GM19025 (cell line): ENCODE data around the gene CELF2.
A peak's percentile ranks its signal among the peaks of the same experiment; 100 is the strongest.

Source experiments
- ATAC-seq: cut with Tn5 transposase; IDR thresholded peaks from one replicate; pipeline ENCODE4 v1.9.1; 2021; ENCODE audit warnings: mild to moderate bottlenecking, low read depth, moderate library complexity; ENCODE audit not compliant: unreplicated experiment

The CELF2 gene

DNA sequence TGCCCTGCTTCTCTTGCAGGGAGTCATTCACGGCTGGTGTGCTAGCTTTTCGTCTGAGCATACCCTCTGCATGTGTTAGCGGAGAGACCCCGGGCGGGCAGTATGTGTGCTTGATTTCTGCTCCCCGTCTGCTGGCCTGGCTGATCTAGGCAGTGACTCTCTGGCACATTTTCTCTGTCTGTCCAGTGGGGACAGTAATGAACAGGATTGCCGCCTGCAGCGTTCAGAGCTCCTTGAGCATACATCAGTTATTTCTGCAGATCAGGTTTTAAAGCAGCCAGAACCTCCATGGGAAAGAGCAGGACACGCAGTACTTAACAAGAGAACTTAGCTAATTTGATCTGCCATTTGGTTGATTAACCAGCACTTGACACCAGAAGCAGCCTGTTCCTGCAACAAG lies 242.5 kb downstream of the CELF2 start:
- ATAC-seq: no peak

DNA sequence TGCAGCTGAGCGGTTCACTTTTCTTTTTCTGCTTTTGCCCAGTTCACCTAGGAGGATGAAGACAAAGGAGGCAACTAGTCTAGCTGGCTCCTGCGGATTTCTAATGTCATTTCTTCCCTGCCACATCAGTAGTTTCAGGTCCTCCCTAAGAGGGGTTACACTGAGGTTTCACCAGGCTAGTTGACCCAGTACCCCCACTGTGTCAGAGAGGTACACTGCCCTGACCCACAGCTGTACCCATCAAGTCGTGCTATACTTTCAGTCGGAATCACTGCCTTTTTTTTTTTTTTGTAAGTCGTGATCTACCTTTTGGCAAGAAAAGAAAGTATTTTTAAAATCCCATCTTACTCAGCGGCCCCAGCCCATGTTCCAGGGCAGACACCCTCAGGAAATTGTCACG lies 243.5 kb downstream of the CELF2 start:
- ATAC-seq: no peak

DNA sequence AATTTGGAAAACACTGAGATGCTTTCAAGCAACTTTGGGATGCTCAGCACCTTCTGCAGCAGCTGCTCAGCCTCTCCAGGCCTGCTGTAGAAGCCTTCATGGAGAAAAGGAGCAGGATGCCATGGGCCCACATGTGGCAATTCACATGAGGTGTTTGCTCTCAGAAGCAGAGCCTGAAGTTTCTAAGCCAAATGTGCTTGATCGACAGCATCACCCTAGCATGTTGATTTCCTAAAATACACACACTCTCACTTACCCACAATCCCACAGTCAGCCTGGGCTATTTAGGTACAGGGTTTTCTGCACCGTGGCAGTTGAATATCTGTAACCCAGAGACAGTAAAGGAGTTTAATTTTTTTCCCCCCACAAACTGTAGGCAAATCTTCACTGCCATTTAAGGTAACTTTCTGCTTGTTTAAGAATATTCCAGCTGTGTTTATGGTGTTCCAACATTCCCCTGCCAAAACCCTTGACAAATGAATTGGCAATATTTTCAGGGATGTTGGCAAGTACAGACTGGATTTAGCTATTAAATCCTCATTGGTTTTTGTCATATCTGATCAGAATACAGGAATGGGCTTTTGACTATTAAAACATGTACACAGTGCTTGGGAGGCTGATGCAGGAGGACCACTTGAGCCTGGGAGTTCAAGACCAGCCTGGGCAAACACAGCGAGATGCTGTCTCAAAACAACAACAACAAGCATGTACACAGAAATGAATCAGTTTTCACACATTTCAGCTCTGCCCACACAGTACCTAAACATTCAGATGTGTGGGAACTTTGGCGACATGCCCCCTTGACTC lies 244.2 kb downstream of the CELF2 start:
- no peak for ATAC-seq

DNA sequence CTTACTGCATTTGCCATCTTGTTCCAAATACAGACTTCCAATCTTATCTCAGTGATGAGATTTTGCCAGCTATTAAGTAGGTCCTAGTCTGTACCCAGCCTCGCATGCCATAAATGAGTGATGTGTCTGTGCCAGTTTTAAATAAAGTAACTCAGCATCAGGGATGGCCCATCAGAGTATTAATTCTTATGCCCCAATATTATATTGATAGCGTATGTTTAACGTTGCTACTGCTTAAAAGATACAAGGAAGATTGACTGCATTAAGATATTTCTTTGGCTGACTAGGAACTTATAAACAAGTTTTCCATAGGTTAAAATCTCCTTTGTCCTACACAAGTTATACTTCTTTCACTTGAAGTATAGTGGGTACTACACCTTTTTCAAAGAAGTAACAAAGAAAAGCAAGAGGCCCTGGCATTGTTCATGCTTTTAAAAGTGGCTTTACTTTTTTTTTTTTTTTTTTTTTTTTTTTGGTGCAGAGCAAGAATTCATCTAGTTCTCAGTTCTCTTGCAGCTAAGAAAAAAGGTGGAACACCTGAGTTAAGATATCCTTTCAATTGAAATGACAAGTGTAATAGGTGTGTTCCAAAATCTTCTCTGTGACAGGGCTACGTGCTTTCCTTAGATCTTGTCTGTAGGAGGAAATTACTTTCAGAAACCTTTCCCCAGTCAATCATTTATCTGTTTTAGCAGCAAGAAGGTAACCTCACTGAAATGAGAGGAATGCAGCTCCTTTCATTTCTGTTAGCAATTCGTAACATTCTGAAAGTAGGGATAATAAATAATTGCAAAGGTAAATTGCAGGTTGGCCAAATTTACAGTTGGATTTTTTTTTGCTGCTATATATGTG lies 245.0 kb downstream of the CELF2 start:
- ATAC-seq: no peak

DNA sequence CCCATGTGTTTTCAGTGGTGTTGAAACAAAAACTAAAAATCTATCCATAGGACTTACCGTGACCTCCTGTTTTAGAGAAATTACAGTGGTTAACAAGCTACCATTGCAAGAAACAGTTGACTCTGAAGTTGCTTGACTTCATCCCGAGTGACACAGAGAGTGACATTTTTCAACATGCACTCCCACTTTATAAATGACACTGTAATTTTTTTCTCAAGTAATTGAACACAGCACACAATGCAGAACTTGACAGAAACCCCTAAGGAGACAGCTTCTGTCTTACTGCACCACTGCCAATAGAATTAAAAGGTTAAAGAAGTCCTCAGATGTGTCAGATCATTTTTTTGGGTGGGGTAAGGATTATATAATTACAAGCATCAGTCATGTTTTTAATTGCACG lies 246.1 kb downstream of the CELF2 start:
- no peak for ATAC-seq

DNA sequence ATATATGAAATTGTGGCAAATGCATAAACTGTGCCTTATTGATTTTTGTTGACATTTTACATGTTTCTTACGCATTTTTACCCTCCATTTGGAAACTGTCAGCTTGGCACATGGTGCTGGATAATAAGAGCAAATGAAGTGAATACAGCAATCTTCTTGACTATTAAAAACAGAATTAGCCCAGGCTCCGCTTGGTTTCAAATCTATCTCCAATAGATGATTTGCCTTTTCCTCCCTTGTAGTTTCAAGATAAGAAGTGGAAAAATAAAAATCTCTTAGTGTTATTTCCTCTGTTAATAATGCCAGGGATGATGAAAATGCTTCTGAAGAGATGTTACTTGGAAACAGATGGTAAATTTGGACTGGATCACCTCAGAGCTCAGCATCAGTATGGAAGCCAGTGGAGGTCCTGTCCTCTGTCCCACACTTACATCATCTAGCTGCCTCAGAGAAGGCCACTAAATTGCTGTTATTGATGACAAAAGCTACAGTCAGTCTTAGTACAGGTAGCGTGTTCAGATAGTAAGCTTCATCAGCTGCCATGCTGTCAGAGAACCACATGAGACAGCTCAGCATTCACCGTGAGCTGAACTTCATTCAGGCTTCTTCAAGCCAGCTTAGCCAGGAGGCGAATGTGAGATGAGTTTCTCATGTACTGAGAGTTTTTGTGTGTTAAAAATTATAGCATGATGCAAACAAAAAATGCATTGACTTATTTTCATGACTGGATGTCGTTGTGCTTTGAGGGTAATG lies 246.8 kb downstream of the CELF2 start:
- ATAC-seq: no peak

DNA sequence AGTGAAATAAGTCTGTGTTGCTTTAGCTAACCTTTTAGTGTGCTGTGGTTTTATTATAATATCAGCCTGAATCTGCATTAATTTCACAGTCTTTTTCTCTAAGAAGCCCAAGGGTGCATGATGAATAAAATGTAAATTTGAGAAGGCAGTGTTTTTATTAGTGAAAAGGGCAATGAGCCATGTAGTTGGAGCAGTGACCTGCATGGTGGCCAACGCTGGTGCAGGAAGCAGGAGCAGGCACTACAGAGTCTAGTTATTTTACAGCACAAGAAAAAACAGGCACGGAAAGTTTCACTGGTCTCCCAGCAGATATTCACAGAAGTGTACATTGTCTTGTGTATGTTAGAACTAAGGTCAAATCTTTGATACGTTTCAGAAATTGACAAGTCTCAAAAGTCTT lies 247.8 kb downstream of the CELF2 start:
- no peak for ATAC-seq

DNA sequence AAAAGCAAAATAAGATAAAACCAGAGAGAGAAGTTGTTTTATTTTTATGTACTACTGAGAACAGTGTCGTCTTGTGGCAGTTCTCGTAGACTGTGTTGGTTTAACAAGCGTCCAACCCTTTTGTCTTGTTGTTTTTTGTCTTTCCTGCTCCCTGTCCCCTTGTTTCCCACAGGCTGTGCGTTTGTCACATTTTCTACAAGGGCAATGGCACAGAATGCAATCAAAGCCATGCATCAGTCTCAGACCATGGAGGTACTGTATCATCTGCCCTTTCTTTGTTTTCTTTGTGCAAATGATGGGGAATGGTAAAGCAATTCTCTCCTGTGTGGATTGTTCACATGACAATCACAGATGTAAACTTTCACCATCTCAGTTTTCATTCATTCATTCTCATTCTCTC lies 248.8 kb downstream of the CELF2 start:
- ATAC-seq: no peak

DNA sequence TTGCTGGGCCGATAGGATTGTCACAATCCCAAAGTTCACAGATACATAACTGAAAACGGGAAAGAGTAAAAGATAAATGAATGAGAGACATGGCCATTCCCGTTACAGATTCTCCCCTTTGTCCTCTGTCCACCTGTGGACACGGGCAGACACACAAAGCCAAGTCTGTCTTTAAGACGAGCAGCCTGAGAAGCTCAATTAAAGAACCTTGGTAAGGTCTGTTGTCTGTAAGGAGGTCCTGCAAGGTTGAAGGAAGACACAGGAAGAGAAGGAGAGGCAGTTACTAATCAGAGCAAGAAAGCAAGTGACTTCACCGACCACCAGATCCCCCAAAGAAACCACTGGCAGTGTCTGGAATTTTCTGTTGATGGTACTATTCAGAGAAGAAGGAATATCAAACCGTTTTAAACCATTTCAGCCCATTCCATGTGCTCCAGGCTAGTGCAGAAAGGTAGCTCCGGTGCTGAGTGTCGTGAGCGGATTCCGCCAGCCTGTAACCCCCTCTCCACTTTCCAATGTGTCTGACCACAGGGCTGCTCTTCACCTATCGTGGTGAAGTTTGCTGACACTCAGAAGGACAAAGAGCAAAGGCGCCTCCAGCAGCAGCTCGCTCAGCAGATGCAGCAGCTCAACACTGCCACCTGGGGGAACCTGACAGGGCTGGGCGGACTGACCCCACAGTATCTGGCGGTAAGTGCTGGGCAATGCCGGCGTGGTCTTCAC lies 252.6 kb downstream of the CELF2 start:
- ATAC-seq: peak; percentile 77

DNA sequence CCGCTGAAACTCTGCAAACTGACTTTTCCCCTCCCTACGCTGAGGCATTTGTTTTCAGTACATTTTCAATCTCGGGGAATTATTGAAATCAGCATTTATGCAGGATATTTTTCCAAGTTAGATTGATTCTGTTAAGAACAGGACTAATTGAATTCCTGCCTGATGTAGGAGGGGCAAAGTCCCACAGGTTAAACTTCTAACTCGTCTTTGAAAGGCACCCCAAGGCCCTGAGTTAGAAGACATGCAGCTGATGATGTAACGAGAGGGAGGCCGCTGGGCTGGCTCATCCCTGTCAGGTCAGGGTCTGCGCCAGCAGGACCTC lies 253.1 kb downstream of the CELF2 start:
- ATAC-seq: no peak

DNA sequence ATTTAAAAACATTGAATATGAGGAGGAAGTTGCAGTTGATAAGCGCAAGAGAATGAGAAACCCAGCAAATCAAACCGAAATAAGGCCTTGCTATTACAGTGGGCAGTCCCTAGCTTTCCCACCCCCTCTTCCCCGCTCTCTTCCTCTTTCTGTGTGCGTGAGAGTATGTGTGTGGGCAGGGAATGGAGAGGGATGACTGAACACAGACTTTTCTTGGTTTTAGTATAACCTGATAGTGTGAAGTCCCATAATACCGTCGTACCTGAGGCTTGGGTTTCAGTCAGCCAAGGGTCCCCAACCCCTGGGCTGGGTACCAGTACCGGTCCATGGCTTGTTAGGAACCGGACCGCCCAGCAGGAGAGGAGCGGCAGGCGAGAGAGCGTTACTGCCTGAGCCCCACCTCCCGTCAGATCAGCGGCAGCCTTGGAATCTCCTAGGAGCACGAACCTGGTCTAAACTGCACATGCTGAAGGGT lies 255.3 kb downstream of the CELF2 start:
- ATAC-seq: peak; percentile 48

DNA sequence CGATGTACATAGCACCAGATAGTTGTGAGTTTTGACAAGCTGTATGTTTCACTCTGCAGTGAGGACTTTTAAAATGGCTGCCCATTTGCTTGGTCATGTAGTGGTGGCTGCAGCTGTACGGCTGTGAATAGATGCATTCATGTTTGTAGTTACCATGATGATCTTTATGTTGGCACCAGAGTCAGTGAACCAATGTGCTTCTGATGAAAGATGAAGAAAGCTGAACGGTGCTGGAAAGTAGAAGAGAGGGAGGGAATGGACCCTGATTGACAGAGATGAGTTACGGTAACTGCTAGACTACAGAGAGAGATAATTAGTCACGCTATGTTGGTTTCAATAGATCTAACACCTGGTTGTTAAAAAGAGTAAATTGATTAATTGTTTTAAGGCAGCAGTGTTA lies 256.8 kb downstream of the CELF2 start:
- ATAC-seq: no peak

DNA sequence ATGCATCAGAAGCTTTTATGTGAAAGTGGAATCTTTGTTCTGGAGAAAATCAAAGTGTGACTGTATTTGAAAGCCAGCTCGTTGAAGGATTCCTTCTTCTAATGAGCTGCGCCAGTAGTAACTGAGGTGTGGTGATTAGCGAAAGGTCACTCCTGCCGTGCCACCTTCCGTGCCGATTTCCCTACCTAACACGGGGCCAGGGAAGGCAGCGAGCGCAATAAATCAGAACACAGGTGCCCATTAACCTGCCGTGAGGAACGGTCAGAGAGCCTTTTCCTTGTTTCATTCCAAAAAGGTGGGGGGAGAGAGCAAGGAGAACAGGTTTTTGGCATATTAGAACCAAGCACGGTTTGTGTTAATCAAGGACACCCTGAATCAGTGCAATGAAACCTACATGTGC lies 258.0 kb downstream of the CELF2 start:
- ATAC-seq: no peak

DNA sequence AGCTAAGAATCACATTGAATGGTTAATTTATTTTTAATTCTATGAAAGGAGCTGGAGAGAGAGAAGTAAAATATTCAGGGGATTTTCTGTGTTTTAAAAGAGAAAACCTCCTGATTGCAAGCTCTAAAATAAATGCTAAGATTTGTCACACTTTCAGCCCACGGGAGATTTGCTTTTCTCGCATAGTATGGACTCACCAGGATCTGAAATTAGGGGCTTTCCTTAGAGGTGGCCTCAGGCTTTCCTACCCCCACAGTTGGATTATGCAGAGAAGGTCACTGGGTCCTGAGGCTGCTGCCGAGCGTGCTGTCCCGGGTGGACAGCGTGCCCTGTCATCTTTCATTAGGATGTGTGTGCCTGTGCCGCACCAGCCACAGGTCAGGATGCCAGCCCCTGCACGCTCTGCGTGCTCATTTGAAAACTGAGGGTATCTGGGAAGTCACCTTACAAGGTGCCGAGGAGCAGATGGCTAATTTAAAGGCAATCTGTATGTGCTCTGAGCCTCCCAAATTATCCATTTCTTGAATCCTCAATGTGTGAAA lies 258.8 kb downstream of the CELF2 start:
- no peak for ATAC-seq

DNA sequence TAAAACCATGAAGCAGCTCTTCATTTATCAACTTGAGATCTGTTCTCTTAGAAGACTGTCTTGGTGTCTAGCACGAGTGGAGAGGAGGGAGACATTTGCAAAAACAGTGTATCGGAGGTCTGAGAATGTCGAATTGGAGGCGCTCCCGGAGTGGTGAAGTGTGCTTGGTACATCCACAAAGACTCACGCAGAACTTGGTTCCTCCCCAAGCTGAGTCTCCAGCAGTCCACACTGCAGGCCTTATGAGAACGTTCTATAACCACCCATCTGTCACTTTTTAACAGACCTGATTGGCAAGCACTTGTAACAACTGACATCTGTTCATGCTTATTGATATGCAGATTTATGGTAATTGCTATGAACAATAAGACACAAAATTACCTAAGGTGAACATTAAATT lies 261.6 kb downstream of the CELF2 start:
- ATAC-seq: no peak

DNA sequence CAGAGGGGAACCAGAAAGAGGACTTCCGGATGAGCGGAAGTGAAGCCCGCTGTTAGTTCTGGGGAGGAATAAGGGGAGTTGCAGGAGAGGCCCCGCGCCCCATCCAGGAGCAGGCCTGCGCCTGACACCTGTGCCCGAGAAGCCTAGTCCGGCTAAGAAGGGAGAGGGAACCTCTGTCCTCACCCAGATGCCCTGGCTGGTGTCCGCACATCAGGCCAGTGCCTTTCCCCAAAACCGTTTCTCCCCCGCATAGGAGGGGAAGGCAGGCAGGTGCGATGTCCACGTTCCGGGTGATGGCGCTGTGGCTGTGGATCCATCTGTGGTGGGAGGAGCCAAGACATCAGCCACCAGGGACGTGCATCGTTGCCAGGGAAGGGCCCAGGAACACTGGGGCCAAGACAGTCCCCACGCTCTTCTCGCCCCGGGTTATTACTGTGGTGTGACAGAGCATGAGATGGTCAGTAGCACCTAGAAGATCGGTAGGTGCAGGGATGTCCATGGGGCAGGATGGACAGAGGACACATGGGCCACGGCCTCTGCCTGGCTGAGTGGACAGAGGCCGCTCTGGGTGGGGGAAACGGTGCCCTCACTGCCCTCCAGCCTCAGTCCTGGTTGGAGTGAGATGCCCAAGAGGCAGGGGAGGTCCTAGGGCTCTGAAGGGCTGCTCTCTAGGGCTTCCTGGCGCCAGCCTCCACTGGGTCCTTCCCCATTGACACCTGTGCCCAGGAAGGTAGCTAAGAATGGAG lies 262.7 kb downstream of the CELF2 start:
- no peak for ATAC-seq

DNA sequence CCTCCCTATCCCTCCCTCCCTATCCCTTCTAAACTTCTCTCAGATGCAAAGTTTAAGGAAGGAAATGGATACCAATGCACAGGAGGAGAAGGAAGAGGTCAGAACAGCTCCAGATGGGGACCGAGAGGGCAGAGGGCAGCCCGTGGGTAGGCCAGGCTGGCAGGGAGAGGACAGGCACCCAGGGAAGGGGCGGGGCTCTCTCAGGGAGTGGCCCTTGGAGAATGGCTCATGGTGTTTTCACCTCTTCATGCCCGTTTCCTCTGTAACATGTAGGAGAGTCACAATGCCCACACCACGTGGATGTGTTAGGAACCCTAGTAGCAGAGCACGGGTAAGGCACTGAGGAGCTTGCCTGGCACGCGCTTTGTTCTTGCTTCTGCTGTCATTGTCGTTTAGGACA lies 264.5 kb downstream of the CELF2 start:
- no peak for ATAC-seq

DNA sequence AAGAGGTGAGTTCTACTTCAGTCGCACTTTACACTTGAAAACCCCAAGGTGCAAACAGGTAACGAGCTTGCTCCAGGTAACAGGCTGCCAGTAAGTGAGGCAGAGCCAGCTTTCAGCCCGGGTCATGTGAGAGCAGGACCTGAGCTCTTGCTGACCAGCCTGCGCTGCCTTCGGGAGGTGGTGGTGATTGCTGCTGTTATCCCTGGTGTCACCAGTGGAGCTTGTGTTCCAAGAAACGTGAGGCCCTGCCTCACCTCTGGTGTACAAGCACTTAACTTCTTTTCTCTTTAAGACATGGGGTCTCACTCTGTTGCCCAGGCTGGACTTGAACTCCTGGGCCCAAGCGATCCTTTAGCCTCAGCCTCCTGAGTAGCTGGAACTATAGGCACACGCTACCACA lies 265.0 kb downstream of the CELF2 start:
- no peak for ATAC-seq

DNA sequence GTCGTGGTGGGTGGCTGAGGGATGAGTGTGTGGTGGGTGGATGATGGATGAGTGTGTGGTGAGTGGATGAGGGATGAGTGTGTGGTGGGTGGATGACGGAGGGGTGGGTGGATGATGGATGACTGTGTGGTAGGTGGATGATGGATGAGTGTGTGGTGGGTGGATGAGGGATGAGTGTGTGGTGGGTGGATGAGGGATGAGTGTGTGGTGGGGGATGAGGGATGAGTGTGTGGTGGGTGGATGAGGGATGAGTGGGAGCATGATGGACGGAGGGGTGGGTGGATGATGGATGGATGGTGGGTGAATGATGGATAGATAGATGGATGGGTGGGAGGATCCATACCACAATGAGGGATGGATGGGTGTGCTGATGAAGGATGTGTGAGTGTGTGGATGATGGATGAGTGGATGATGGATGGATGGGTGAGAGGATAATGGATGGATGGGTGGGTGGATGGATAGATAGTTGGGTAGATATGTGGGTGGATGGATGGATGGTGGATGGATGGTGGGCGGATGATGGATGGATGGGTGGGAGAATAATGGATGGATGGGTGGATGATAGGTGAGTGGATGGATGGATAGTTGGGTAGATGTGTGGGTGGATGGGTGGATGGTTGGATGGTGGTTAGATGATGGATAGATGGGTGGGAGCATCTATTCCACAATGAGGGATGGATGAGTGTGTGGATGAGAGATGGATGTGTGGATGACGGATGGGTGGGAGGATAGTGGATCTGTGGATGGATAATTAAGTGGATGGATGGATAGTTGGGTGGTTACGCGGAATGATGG lies 266.8 kb downstream of the CELF2 start:
- ATAC-seq: no peak
